ENCODE results near the gene DHX32. TPM values are rescaled to one million over a fixed set of nuclear protein-coding genes. Genes with fewer than 3 reads are reported as not detected.

DHX32 gene
- total RNA-seq, 1 experiment from 2014 or later, result 28.0 TPM

GRCh38 chr10:125802131-125802530, 79.0 kb downstream of the DHX32 start (continued):
- TF ChIP-seq, protein P1, sequence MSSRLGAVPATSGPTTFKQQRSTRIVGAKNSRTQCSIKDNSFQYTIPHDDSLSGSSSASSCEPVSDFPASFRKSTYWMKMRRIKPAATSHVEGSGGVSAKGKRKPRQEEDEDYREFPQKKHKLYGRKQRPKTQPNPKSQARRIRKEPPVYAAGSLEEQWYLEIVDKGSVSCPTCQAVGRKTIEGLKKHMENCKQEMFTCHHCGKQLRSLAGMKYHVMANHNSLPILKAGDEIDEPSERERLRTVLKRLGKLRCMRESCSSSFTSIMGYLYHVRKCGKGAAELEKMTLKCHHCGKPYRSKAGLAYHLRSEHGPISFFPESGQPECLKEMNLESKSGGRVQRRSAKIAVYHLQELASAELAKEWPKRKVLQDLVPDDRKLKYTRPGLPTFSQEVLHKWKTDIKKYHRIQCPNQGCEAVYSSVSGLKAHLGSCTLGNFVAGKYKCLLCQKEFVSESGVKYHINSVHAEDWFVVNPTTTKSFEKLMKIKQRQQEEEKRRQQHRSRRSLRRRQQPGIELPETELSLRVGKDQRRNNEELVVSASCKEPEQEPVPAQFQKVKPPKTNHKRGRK (CRISPR knock-in tag; IDR thresholded peaks at IDR 0.05; ENCODE audit: borderline replicate concordance), result no peak
- no peak for TF ChIP-seq JAZF1 (CRISPR knock-in tag; IDR thresholded peaks at IDR 0.05)

GRCh38 chr10:125801574-125801973, 79.5 kb downstream of the DHX32 start:
- DNase-seq (ENCODE audit: low spot score) (no peak), ATAC-seq (no peak)
- TF ChIP-seq, protein P2, sequence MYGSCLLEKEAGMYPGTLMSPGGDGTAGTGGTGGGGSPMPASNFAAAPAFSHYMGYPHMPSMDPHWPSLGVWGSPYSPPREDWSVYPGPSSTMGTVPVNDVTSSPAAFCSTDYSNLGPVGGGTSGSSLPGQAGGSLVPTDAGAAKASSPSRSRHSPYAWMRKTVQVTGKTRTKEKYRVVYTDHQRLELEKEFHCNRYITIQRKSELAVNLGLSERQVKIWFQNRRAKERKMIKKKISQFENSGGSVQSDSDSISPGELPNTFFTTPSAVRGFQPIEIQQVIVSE (CRISPR knock-in tag; IDR thresholded peaks at IDR 0.05; ENCODE audit: borderline replicate concordance), result no peak
- TF ChIP-seq, protein P3, sequence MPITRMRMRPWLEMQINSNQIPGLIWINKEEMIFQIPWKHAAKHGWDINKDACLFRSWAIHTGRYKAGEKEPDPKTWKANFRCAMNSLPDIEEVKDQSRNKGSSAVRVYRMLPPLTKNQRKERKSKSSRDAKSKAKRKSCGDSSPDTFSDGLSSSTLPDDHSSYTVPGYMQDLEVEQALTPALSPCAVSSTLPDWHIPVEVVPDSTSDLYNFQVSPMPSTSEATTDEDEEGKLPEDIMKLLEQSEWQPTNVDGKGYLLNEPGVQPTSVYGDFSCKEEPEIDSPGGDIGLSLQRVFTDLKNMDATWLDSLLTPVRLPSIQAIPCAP (CRISPR knock-in tag; IDR thresholded peaks at IDR 0.05), result no peak
- TF ChIP-seq HMGA2 (CRISPR knock-in tag; IDR thresholded peaks at IDR 0.05), result no peak
- no peak for TF ChIP-seq GTF2I (CRISPR knock-in tag; conservative IDR thresholded peaks at IDR 0.05)
- no peak for TF ChIP-seq KAT7 (CRISPR knock-in tag; IDR thresholded peaks at IDR 0.05; ENCODE audit: borderline replicate concordance)
- TF ChIP-seq, protein P4, sequence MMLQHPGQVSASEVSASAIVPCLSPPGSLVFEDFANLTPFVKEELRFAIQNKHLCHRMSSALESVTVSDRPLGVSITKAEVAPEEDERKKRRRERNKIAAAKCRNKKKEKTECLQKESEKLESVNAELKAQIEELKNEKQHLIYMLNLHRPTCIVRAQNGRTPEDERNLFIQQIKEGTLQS (CRISPR knock-in tag; conservative IDR thresholded peaks at IDR 0.05), result no peak
- TF ChIP-seq, protein P5, sequence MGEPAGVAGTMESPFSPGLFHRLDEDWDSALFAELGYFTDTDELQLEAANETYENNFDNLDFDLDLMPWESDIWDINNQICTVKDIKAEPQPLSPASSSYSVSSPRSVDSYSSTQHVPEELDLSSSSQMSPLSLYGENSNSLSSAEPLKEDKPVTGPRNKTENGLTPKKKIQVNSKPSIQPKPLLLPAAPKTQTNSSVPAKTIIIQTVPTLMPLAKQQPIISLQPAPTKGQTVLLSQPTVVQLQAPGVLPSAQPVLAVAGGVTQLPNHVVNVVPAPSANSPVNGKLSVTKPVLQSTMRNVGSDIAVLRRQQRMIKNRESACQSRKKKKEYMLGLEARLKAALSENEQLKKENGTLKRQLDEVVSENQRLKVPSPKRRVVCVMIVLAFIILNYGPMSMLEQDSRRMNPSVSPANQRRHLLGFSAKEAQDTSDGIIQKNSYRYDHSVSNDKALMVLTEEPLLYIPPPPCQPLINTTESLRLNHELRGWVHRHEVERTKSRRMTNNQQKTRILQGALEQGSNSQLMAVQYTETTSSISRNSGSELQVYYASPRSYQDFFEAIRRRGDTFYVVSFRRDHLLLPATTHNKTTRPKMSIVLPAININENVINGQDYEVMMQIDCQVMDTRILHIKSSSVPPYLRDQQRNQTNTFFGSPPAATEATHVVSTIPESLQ (CRISPR knock-in tag; IDR thresholded peaks at IDR 0.05), result no peak
- TF ChIP-seq ZNF263 (CRISPR knock-in tag; IDR thresholded peaks at IDR 0.05; ENCODE audit: low read depth), result no peak
- TF ChIP-seq, protein P6, sequence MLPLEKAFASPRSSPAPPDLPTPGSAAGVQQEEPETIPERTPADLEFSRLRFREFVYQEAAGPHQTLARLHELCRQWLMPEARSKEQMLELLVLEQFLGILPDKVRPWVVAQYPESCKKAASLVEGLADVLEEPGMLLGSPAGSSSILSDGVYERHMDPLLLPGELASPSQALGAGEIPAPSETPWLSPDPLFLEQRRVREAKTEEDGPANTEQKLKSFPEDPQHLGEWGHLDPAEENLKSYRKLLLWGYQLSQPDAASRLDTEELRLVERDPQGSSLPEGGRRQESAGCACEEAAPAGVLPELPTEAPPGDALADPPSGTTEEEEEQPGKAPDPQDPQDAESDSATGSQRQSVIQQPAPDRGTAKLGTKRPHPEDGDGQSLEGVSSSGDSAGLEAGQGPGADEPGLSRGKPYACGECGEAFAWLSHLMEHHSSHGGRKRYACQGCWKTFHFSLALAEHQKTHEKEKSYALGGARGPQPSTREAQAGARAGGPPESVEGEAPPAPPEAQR (CRISPR knock-in tag; IDR thresholded peaks at IDR 0.05), result no peak
- TF ChIP-seq ELF4 (CRISPR knock-in tag; IDR thresholded peaks at IDR 0.05; ENCODE audit: low read depth), result no peak
- no peak for TF ChIP-seq ZNF425 (CRISPR knock-in tag; conservative IDR thresholded peaks at IDR 0.05)
- no peak overlapping the region for H3K27ac Mint-ChIP-seq
- H3K9me3 Mint-ChIP-seq, result no peaks in the 10 kb centered on the region
- H3K4me3 Mint-ChIP-seq, result no peak overlapping the region
- no peaks in the 10 kb centered on the region for H3K27me3 Mint-ChIP-seq (ENCODE audit: low read depth)
- ChIA-PET POLR2A (no interaction called here), CTCF (no interaction called here)
- H3K36me3 Mint-ChIP-seq, result peaks cover 28% of the 10 kb centered on the region
- H3K4me1 Mint-ChIP-seq, result peaks cover 8% of the 10 kb centered on the region
